ENCODE measurements around the gene MAPKAP1. TPM values are rescaled to one million over a fixed set of nuclear protein-coding genes. Genes with fewer than 3 reads are reported as not detected.

MAPKAP1 gene
- total and polyA plus RNA-seq, 9 of the 15 experiments (the other 6 are each of a cell fraction or from before 2014, with no cell fraction given) = 2.6 to 82.1 (median 61.1) TPM

- TF ChIP-seq, protein P1, sequence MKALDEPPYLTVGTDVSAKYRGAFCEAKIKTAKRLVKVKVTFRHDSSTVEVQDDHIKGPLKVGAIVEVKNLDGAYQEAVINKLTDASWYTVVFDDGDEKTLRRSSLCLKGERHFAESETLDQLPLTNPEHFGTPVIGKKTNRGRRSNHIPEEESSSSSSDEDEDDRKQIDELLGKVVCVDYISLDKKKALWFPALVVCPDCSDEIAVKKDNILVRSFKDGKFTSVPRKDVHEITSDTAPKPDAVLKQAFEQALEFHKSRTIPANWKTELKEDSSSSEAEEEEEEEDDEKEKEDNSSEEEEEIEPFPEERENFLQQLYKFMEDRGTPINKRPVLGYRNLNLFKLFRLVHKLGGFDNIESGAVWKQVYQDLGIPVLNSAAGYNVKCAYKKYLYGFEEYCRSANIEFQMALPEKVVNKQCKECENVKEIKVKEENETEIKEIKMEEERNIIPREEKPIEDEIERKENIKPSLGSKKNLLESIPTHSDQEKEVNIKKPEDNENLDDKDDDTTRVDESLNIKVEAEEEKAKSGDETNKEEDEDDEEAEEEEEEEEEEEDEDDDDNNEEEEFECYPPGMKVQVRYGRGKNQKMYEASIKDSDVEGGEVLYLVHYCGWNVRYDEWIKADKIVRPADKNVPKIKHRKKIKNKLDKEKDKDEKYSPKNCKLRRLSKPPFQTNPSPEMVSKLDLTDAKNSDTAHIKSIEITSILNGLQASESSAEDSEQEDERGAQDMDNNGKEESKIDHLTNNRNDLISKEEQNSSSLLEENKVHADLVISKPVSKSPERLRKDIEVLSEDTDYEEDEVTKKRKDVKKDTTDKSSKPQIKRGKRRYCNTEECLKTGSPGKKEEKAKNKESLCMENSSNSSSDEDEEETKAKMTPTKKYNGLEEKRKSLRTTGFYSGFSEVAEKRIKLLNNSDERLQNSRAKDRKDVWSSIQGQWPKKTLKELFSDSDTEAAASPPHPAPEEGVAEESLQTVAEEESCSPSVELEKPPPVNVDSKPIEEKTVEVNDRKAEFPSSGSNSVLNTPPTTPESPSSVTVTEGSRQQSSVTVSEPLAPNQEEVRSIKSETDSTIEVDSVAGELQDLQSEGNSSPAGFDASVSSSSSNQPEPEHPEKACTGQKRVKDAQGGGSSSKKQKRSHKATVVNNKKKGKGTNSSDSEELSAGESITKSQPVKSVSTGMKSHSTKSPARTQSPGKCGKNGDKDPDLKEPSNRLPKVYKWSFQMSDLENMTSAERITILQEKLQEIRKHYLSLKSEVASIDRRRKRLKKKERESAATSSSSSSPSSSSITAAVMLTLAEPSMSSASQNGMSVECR (CRISPR knock-in tag; IDR thresholded peaks at IDR 0.05) = no peak
- TF ChIP-seq ZKSCAN8 (CRISPR knock-in tag; IDR thresholded peaks at IDR 0.05) (no peak), HDAC1 (IDR thresholded peaks at IDR 0.05) (no peak), RB1 (IDR thresholded peaks at IDR 0.05; ENCODE audit: low read depth) (no peak), ATF2 (CRISPR knock-in tag; IDR thresholded peaks at IDR 0.05) (no peak), BRF1 (IDR thresholded peaks at IDR 0.05; ENCODE audit: borderline replicate concordance, extremely low read depth, insufficient read length) (no peak)
- TF ChIP-seq, protein P2, sequence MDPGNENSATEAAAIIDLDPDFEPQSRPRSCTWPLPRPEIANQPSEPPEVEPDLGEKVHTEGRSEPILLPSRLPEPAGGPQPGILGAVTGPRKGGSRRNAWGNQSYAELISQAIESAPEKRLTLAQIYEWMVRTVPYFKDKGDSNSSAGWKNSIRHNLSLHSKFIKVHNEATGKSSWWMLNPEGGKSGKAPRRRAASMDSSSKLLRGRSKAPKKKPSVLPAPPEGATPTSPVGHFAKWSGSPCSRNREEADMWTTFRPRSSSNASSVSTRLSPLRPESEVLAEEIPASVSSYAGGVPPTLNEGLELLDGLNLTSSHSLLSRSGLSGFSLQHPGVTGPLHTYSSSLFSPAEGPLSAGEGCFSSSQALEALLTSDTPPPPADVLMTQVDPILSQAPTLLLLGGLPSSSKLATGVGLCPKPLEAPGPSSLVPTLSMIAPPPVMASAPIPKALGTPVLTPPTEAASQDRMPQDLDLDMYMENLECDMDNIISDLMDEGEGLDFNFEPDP (CRISPR knock-in tag; IDR thresholded peaks at IDR 0.05) = no peak
Observed at GRCh38 chr9:125525921-125526631, 180.9 kb downstream of the MAPKAP1 start (continued).

All from K562 (cell line).